ENCODE results near the gene NTSR2. TPM values are rescaled to one million over a fixed set of nuclear protein-coding genes. Genes with fewer than 3 reads are reported as not detected.

Gene NTSR2
- total RNA-seq, 2 donors from 2014 or later = not detected

- peaks cover 0 to 8% of the 10 kb centered on the region in 2 donors for H3K4me1 ChIP-seq
- H3K27me3 ChIP-seq = no peaks in the 10 kb centered on the region
- no peaks in the 10 kb centered on the region for H3K9me3 ChIP-seq
- no peaks in the 10 kb centered on the region for H3K36me3 ChIP-seq
- no peak for DNase-seq (ENCODE audit: low spot score)
- TF ChIP-seq, protein P1, sequence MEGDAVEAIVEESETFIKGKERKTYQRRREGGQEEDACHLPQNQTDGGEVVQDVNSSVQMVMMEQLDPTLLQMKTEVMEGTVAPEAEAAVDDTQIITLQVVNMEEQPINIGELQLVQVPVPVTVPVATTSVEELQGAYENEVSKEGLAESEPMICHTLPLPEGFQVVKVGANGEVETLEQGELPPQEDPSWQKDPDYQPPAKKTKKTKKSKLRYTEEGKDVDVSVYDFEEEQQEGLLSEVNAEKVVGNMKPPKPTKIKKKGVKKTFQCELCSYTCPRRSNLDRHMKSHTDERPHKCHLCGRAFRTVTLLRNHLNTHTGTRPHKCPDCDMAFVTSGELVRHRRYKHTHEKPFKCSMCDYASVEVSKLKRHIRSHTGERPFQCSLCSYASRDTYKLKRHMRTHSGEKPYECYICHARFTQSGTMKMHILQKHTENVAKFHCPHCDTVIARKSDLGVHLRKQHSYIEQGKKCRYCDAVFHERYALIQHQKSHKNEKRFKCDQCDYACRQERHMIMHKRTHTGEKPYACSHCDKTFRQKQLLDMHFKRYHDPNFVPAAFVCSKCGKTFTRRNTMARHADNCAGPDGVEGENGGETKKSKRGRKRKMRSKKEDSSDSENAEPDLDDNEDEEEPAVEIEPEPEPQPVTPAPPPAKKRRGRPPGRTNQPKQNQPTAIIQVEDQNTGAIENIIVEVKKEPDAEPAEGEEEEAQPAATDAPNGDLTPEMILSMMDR (IDR thresholded peaks at IDR 0.05) = no peak
- peak overlapping the region in 1 of 2 donors; percentile 12 for H3K27ac ChIP-seq
- no peak overlapping the region for H3K4me3 ChIP-seq
Observed at GRCh38 chr2:11676640-11677039, 6.6 kb upstream of the NTSR2 start.

DNA sequence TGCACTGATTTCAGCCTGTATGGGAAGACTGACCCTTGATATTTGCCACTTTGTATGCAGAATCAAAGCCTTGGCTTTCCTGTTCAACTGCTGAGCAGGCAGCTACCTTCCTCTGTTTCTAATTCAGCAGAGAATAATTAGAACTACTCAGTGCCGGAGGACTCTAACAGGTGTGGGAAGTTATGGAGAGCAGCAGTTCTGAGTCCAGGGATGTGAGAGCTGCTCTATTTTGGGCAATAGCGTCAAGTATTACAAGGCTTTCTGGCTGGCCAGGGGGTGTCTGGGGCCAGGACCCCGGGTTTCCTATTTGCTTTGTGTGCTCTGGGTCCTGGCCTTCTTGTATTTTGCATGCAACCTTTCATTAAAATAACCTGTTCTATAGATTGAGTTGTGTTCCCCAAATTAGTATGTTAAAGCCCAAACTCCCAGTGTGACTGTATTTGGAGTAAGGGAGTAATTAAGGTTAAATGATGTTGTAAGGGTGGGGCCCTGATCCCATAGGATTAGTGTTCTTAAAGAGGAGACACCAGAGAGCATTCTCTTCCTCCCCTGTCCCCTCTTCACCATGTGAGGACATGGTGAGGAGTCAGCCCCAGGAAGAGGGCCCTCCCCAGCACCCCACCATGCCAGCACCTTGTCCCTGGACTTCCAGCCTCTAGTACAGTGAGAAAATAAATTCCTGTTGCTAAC, 5.6 kb upstream of the NTSR2 start:
- Histone ChIP-seq H3K27ac (peak overlapping the region in 1 of 2 donors; percentile 43), H3K36me3 (no peaks in the 10 kb centered on the region), H3K9me3 (no peaks in the 10 kb centered on the region), H3K4me1 (peaks cover 0 to 8% of the 10 kb centered on the region in 2 donors), H3K27me3 (no peaks in the 10 kb centered on the region), H3K4me3 (no peak overlapping the region)
- no peak for DNase-seq (ENCODE audit: low spot score)
- TF ChIP-seq, protein P1 (IDR thresholded peaks at IDR 0.05) = no peak

- TF ChIP-seq, protein P1 (IDR thresholded peaks at IDR 0.05) = no peak
- H3K27ac ChIP-seq = no peak overlapping the region
- H3K36me3 ChIP-seq = no peaks in the 10 kb centered on the region
- peaks cover 0 to 13% of the 10 kb centered on the region in 2 donors for H3K4me1 ChIP-seq
- DNase-seq (ENCODE audit: low spot score) = no peak
- H3K27me3 ChIP-seq = no peaks in the 10 kb centered on the region
- no peaks in the 10 kb centered on the region for H3K9me3 ChIP-seq
- H3K4me3 ChIP-seq = no peak overlapping the region
Observed at GRCh38 chr2:11674983-11675382, 5.0 kb upstream of the NTSR2 start.

DNA sequence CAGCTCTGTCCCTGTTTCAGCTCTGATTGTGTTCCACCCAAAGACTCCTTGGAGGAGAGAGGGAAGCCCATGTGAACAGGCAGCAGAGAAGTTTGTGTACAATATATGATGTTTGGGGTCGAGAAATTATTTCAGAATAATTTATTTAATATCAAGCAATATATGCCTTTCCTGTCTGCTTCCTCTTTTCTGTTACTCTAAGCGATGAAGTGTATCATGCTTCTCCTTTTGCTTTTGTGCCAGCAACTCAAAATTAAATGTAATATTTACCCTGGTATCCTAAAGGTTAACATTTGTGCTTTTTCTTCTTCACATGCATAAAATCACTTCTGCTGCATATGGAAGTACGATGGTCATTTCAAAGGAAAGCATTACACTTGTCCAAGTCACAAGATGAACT, 2.4 kb upstream of the NTSR2 start:
- TF ChIP-seq, protein P1 (IDR thresholded peaks at IDR 0.05) = no peak
- no peaks in the 10 kb centered on the region for H3K9me3 ChIP-seq
- H3K4me3 ChIP-seq = no peak overlapping the region

GRCh38 chr2:11667866-11668637, 1.9 kb downstream of the NTSR2 start:
- TF ChIP-seq, protein P1 (IDR thresholded peaks at IDR 0.05) = no peak
- peaks cover 0 to 12% of the 10 kb centered on the region in 2 donors for H3K4me1 ChIP-seq
- H3K9me3 ChIP-seq = no peaks in the 10 kb centered on the region
- no peak for DNase-seq (ENCODE audit: low spot score)
- H3K27ac ChIP-seq = no peak overlapping the region
- no peaks in the 10 kb centered on the region for H3K27me3 ChIP-seq
- no peaks in the 10 kb centered on the region for H3K36me3 ChIP-seq
- no peak overlapping the region for H3K4me3 ChIP-seq

More for the DNA sequence above, 2.4 kb upstream of the NTSR2 start:
- H3K27ac ChIP-seq = no peak overlapping the region
- no peaks in the 10 kb centered on the region for H3K36me3 ChIP-seq
- H3K27me3 ChIP-seq = no peaks in the 10 kb centered on the region
- DNase-seq (ENCODE audit: low spot score) = no peak
- peaks cover 0 to 21% of the 10 kb centered on the region in 2 donors for H3K4me1 ChIP-seq
